Left lung (tissue), 10 donors: ENCODE data around the gene SLC4A8. TPM values are rescaled to one million over a fixed set of nuclear protein-coding genes. Genes with fewer than 3 reads are reported as not detected.

Experiments
- ATAC-seq: fragments of 200-7000 bp; cut with Tn5 transposase; one replicate; pipeline ENCODE4 v1.9.1; 2020; ENCODE audit warnings: moderate library complexity
- DNase-seq, 4 donors: peaks; one replicate each; pipeline ENCODE4 v3.0.0-alpha.2; 2013 to 2020
- H3K27ac ChIP-seq, 2 donors: fragments of 200-600 bp; sonication (generic) in 1 of 2; one replicate each; pipeline versions ENCODE4 v1.5.0 to v1.8.0; 2020 to 2021
- H3K27me3 ChIP-seq, 2 donors: fragments of 200-600 bp; sonication (generic) in 1 of 2; one replicate each; pipeline versions ENCODE4 v1.5.0 to v1.8.0; 2020 to 2021
- H3K36me3 ChIP-seq, 2 donors: fragments of 200-600 bp; sonication (generic) in 1 of 2; one replicate each; pipeline versions ENCODE4 v1.5.0 to v1.8.0; 2020 to 2021
- H3K4me1 ChIP-seq, 2 donors: fragments of 200-600 bp; one replicate each; pipeline ENCODE4 v1.8.0; 2021
- H3K4me3 ChIP-seq, 2 donors: fragments of 200-600 bp; sonication (generic) in 1 of 2; one replicate each; pipeline versions ENCODE4 v1.5.0 to v1.8.0; 2020 to 2021; ENCODE audit warnings: mild to moderate bottlenecking in 1 of 2
- H3K9me3 ChIP-seq, 2 donors: fragments of 200-600 bp; sonication (generic) in 1 of 2; one replicate each; pipeline versions ENCODE4 v1.5.0 to v1.8.0; 2020 to 2021
- CTCF ChIP-seq, 2 donors: fragments of 200-600 bp; sonication (generic) in 1 of 2; IDR thresholded peaks; one replicate each; pipeline versions ENCODE4 v1.5.0 to v1.8.0; 2021; ENCODE audit warnings: antibody characterized with exemption in 2 of 2
- intact Hi-C, 2 donors: fragments of 100-400 bp; cut with DNase I; formaldehyde crosslinking; loops; one replicate each; pipeline versions ENCODE4 v1.11.2 to v1.14.2; 2022
- polyA plus RNA-seq, 6 donors: library from polyadenylated mRNA; unstranded; fragments of 120-200 nt; gene quantifications; one replicate each; pipeline ENCODE4 v1.2.1, GENCODE V29; 2013; ENCODE audit not compliant: insufficient read length in 6 of 6
- total RNA-seq, 2 donors: library from RNA; stranded (reverse); fragmentation: NEBNext Ultra II Directional; extraction: Animal tissue kit (Norgen Biotek cat#: 25700); gene quantifications; one replicate each; pipeline ENCODE4 v1.2.1, GENCODE V29; 2021
- donor health status: DM: no; HTN: yes; CAD: no.
- donor health status: DM: no; HTN: no; CAD: no.

Gene SLC4A8
- total and polyA plus RNA-seq, 8 donors = 1.3 to 3.9 (median 1.8) TPM

- no peak for TF ChIP-seq CTCF (IDR thresholded peaks at IDR 0.05)
- Histone ChIP-seq H3K9me3 (no peaks in the 10 kb centered on the region), H3K27ac (peak overlapping the region in 1 of 2 donors; percentile 6), H3K4me3 (no peak overlapping the region), H3K4me1 (peaks cover 5 to 36% of the 10 kb centered on the region in 2 donors), H3K27me3 (peaks cover 0 to 27% of the 10 kb centered on the region in 2 donors), H3K36me3 (no peaks in the 10 kb centered on the region)
- intact Hi-C loops = no loop called here
- DNase-seq = no peak
- no peak for ATAC-seq
These were observed 36.4 kb upstream of the SLC4A8 start for GRCh38 chr12:51388069-51388799.

GRCh38 chr12:51388846-51389245, 35.8 kb upstream of the SLC4A8 start:
- Histone ChIP-seq H3K36me3 (no peaks in the 10 kb centered on the region), H3K27me3 (peaks cover 0 to 32% of the 10 kb centered on the region in 2 donors), H3K9me3 (no peaks in the 10 kb centered on the region), H3K4me3 (no peak overlapping the region), H3K27ac (no peak overlapping the region), H3K4me1 (peaks cover 5 to 42% of the 10 kb centered on the region in 2 donors)
- DNase-seq = no peak
- intact Hi-C loops = no loop called here
- no peak for ATAC-seq
- TF ChIP-seq CTCF (IDR thresholded peaks at IDR 0.05) = no peak

- no peak overlapping the region for H3K4me3 ChIP-seq
- intact Hi-C loops = no loop called here
- peaks cover 0 to 32% of the 10 kb centered on the region in 2 donors for H3K27me3 ChIP-seq
- no peak for TF ChIP-seq CTCF (IDR thresholded peaks at IDR 0.05)
- H3K36me3 ChIP-seq = no peaks in the 10 kb centered on the region
- peaks cover 5 to 45% of the 10 kb centered on the region in 2 donors for H3K4me1 ChIP-seq
- H3K27ac ChIP-seq = no peak overlapping the region
- no peaks in the 10 kb centered on the region for H3K9me3 ChIP-seq
- no peak for DNase-seq
- no peak for ATAC-seq
These were observed 35.2 kb upstream of the SLC4A8 start for GRCh38 chr12:51389302-51389999.

- Histone ChIP-seq H3K4me1 (peaks cover 5 to 51% of the 10 kb centered on the region in 2 donors), H3K27me3 (peaks cover 0 to 32% of the 10 kb centered on the region in 2 donors), H3K4me3 (peak overlapping the region in 1 of 2 donors; percentile 65), H3K36me3 (no peaks in the 10 kb centered on the region), H3K9me3 (no peaks in the 10 kb centered on the region), H3K27ac (peak overlapping the region in 1 of 2 donors; percentile 81)
- TF ChIP-seq CTCF (IDR thresholded peaks at IDR 0.05) = no peak
- intact Hi-C loops = no loop called here
- DNase-seq = no peak
- no peak for ATAC-seq
These were observed 34.2 kb upstream of the SLC4A8 start for GRCh38 chr12:51390457-51390856.

- Histone ChIP-seq H3K27ac (peak overlapping the region; percentile 39 to 81), H3K9me3 (no peaks in the 10 kb centered on the region), H3K36me3 (no peaks in the 10 kb centered on the region), H3K4me3 (peak overlapping the region; percentile 49 to 65), H3K4me1 (peaks cover 5 to 51% of the 10 kb centered on the region in 2 donors), H3K27me3 (peaks cover 0 to 32% of the 10 kb centered on the region in 2 donors)
- intact Hi-C loops = no loop called here
- peak; percentile 33 for ATAC-seq
- DNase-seq = peak in 1 of 4 donors; percentile 52
- no peak for TF ChIP-seq CTCF (IDR thresholded peaks at IDR 0.05)
These were observed 33.7 kb upstream of the SLC4A8 start for GRCh38 chr12:51390891-51391282.
